Astrocyte (in vitro differentiated cells and primary cell): ENCODE results near the gene COMMD1.

Experiments used
- CTCF ChIP-seq: IDR thresholded peaks from 2 replicates; pipeline ENCODE4 v1.5.1; 2011; ENCODE audit warnings: low read depth, mild to moderate bottlenecking, inconsistent platforms, low read length, moderate library complexity; ENCODE audit not compliant: insufficient read depth
- EZH2 ChIP-seq: IDR thresholded peaks from 2 replicates; pipeline ENCODE4 v1.6.1; 2012; ENCODE audit warnings: mild to moderate bottlenecking, low read length, inconsistent platforms; ENCODE audit not compliant: insufficient read depth

- TF ChIP-seq CTCF (no peak), EZH2 (no peak)
Observed at GRCh38 chr2:62089658-62090057, 184.2 kb downstream of the COMMD1 start.
